ENCODE data around the gene WDHD1. TPM values are rescaled to one million over a fixed set of nuclear protein-coding genes. Genes with fewer than 3 reads are reported as not detected.
"Not testable (repeated sequence)": the region's sequence is repeated elsewhere in the genome, so short reads cannot be mapped to it uniquely, and the experiment has no call there.

The WDHD1 gene
- total RNA-seq, 1 donor from 2014 or later, result 1.9 TPM

- intact Hi-C loops (cut with DNase I), result loop anchor here (1.0 to 10.0 kb wide), 3 partner anchors 24 to 223 kb away; partner anchors contain the start of genes FBXO34, SOCS4 and WDHD1
- ATAC-seq, result peak; percentile 98
- DNase-seq (ENCODE audit: missing footprints), result peak; percentile 95
These were observed 24.7 kb upstream of the WDHD1 start, which contains the start of gene MAPK1IP1L for GRCh38 chr14:55051423-55052268. TSS of gene MAPK1IP1L (plus strand) at chr14:55051647. CDS start at chr14:55061684, 10,037 bp downstream.

- intact Hi-C loops (cut with DNase I), result loop anchor here (1.0 to 10.0 kb wide), 3 partner anchors 24 to 224 kb away; partner anchors contain the start of genes FBXO34, SOCS4 and WDHD1
- DNase-seq (ENCODE audit: missing footprints), result no peak
- ATAC-seq, result no peak
These were observed 24.2 kb upstream of the WDHD1 start for GRCh38 chr14:55051165-55051422.

- DNase-seq (ENCODE audit: missing footprints), result no peak
- no peak for ATAC-seq
- intact Hi-C loops (cut with DNase I), result no loop called here
These were observed 22.1 kb upstream of the WDHD1 start for GRCh38 chr14:55048900-55049436.

GRCh38 chr14:55047301-55048053, 20.6 kb upstream of the WDHD1 start:
- no peak for DNase-seq (ENCODE audit: missing footprints)
- intact Hi-C loops (cut with DNase I), result no loop called here
- no peak for ATAC-seq

GRCh38 chr14:55045087-55045486, 18.2 kb upstream of the WDHD1 start:
- intact Hi-C loops (cut with DNase I), result no loop called here
- no peak for ATAC-seq
- no peak for DNase-seq (ENCODE audit: missing footprints)

DNA sequence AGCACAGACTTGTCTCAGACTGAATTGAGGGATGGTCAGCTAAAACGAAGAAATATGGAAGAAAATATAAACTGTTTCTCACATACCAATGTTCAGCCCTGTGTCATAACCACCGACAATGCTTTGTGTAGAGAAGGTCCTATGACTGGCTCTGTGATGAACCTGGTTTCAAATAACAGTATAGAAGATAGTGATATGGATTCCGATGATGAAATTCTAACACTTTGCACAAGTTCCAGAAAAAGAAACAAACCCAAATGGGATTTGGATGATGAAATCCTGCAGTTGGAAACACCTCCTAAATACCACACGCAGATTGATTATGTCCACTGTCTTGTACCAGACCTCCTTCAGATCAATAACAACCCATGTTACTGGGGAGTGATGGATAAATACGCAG, 16.6 kb upstream of the WDHD1 start:
- DNase-seq (ENCODE audit: missing footprints) (no peak), ATAC-seq (no peak)
- intact Hi-C loops (cut with DNase I), result no loop called here

DNA sequence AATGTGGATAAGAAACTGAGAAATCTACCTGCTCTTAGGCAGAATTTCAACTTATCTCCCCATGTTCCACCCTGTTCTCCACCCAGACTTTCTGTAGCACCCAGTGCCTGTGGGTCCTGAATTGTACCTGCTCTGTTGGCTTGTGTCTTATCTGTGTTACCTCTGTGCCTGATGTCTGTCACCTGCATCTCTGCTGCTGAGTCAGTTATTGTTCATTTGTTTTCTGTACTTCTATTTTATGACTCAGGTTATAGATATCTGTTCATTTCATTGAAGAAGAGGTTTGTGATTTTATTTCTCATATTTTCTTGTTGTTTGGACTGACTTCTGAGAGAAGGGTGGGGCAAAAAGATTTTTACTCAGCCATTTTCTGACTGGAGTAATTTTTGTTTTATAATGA, 11.8 kb upstream of the WDHD1 start:
- ATAC-seq (no peak), DNase-seq (ENCODE audit: missing footprints) (no peak)
- intact Hi-C loops (cut with DNase I), result no loop called here

DNA sequence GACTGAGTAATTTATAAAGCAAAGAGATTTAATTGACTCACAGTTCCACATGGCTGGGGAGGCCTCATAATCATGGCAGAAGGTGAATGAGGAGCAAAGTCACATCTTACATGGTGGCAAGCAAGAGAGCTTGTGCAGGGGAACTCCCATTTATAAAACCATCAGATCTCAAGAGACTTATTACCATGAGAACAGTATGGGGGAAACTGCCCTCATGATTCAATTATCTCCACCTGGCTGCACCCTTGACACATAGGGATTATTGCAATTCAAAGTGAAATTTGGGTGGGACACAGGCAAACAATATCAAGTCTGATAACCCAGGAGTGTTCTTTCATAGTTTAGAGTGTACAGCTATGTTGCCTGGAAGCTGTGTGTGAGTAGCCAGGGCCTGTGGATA, 11.1 kb upstream of the WDHD1 start:
- ATAC-seq; intact Hi-C loops (cut with DNase I); DNase-seq (ENCODE audit: missing footprints): not testable (repeated sequence)

GRCh38 chr14:55031190-55031589, 4.3 kb upstream of the WDHD1 start:
- intact Hi-C loops (cut with DNase I), result no loop called here
- DNase-seq (ENCODE audit: missing footprints), result no peak
- no peak for ATAC-seq

DNA sequence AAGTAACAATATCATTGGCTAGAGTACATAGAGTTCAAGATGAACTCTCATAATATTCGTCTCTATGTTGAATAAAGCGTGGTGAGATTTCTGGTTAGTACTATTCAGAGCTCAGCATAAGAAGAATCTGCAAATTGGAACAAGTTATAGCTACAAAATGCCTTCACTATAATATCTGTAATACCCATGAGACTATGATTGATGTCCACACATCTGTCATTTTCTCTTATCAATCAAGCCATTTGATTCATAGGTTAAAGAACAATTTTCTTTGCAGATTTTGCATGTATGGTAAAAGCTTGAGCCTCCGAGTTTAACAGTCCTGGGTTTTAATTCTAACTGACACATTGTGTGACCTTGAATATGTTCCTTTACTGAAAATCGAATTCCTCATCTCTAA, 1.6 kb upstream of the WDHD1 start:
- no peak for ATAC-seq
- no peak for DNase-seq (ENCODE audit: missing footprints)
- intact Hi-C loops (cut with DNase I), result no loop called here

DNA sequence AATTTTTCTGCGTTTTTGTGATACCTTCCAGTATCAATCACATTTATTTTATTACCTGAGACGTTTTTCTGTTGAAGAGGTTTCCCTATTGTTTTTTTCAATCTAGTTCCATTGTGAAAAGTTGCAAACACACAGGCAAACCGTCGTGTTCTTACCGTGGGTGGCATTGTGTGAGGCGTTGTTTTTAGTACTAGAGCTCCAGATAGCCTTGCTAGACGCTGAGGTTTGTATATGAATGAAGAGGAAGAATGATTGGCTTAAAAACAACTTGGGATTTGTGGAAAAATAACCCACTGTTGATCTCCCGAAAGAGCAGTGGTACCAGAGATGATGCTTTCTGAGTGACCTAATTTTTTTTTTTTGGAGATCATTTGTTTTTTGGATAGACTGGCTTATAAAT, 1.2 kb upstream of the WDHD1 start:
- intact Hi-C loops (cut with DNase I), result no loop called here
- ATAC-seq, result no peak
- DNase-seq (ENCODE audit: missing footprints), result no peak

GRCh38 chr14:55026441-55026792, 482 bp downstream of the WDHD1 start:
- intact Hi-C loops (cut with DNase I), result no loop called here
- DNase-seq (ENCODE audit: missing footprints), result no peak
- no peak for ATAC-seq

DNA sequence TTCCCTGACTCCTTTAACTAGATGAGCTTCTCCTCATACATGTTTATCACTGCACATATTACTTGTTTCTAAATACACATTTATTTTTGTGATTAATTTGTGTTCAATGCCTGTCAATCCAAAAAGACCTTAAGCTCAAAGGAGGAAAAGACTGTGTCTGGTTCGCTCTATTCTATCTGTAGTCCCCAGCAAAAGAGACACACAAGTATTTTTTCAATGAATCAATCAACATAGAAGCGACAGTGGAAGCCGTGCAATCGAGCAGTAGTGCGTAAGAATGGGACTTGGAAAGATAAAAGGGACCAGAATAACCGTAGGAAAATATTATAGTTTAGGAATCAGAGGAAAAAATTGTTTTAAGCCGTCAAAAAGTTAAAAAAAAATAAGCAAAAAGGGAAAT, 951 bp downstream of the WDHD1 start:
- ATAC-seq, result no peak
- intact Hi-C loops (cut with DNase I), result no loop called here
- no peak for DNase-seq (ENCODE audit: missing footprints)

GRCh38 chr14:55024365-55024764, 2.5 kb downstream of the WDHD1 start:
- intact Hi-C loops (cut with DNase I); ATAC-seq; DNase-seq (ENCODE audit: missing footprints): not testable (repeated sequence)

GRCh38 chr14:55019968-55020554, 6.8 kb downstream of the WDHD1 start:
- intact Hi-C loops (cut with DNase I), result no loop called here
- DNase-seq (ENCODE audit: missing footprints) (no peak), ATAC-seq (no peak)

DNA sequence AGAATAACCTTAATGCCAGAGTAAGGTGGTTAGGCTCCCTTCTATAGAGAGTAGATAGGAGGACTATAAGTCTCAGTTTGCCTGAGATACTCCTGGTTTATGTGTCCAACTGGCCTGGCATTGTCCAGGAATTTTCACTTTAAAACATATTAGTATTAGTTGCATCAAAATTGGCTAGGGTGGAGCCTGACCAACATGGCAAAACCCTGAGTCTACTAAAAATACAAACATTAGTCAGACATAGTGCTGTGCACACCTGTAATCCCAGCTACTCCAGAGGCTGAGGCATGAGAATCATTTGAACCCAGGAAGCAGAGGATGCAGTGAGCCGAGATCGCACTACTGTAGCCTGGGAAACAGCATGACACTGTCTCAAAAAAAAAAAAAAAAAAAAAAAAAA, 11.9 kb downstream of the WDHD1 start:
- DNase-seq (ENCODE audit: missing footprints) (no peak), ATAC-seq (no peak)
- intact Hi-C loops (cut with DNase I), result no loop called here

DNA sequence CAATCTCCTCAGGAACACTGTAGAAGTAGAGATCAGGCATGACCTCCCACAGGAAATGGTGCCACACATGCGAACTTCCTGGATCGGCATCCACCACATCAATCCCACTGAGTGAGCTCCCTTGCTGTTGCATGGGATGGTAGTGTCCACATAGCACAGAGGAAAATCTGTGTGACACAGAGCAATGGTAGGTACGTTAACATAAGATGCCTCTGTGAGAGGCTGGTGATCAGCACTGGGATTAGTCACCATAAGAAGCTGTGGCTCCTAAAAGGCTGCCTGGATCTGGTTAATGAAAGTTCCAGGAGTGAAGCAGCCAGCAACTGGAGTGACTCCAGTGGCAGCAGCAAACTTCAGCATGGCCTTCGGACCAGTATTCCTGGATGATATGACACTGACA, 21.8 kb downstream of the WDHD1 start:
- DNase-seq (ENCODE audit: missing footprints), result no peak
- intact Hi-C loops (cut with DNase I), result no loop called here
- no peak for ATAC-seq

DNA sequence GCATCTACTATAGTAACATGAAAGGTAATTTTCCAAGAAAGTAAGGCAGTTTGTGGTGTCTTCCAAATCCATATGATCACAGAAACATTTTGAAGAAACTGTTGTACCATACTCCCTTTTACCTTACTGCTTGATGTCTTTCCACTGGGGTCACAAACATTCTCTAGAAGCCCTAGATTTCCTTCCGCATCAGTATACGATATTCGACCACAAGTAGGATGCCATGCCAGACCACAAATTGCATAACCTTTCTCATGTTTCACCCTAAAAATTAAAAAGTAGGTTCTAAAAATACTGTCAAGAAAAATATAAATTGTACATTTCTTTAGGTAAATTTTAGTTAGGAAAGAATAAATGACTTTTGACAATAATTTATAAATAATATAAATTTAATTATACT, 26.5 kb downstream of the WDHD1 start:
- no peak for DNase-seq (ENCODE audit: missing footprints)
- intact Hi-C loops (cut with DNase I), result no loop called here

DNA sequence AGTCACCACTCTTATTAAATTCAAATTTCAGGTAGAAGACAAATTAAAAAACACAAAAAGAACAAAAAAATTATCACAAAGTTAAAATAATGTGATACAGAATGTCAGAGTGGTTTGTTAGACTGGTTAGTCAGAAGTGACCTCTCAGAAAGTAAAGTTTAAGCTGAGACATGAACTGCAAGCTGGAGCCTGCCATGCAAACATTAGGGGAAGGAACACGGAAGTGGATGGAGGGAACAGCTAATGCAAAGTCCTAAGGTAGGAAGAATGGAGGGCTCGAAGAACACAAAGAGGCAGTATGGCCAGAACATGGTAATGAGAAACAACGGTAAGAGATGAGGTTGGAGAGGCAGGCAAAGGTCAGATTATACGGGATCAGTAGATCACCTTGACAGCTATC, 41.7 kb downstream of the WDHD1 start:
- intact Hi-C loops (cut with DNase I), result no loop called here
- ATAC-seq, result no peak
- no peak for DNase-seq (ENCODE audit: missing footprints)

More for the DNA sequence above, 26.5 kb downstream of the WDHD1 start:
- ATAC-seq, result no peak

- ATAC-seq (no peak), DNase-seq (ENCODE audit: missing footprints) (no peak)
- intact Hi-C loops (cut with DNase I), result no loop called here
These were observed 45.2 kb downstream of the WDHD1 start for GRCh38 chr14:54981698-54982097.
